GM12892 (cell line): ENCODE results near the gene GNB1.
"Not testable (repeated sequence)": the region's sequence is repeated elsewhere in the genome, so short reads cannot be mapped to it uniquely, and the experiment has no call there.

Source experiments
- DNase-seq: peaks from one replicate; pipeline ENCODE4 v3.0.0; 2011; ENCODE audit not compliant: insufficient read length
- FAIRE-seq: peaks from 2 replicates; lab custom pipeline; 2011; peaks lifted over from hg19 to GRCh38; lab: Jason Lieb, UNC
- POLR2A ChIP-seq: IDR thresholded peaks from 2 replicates; pipeline ENCODE4 v1.6.1; 2011; ENCODE audit warnings: low read depth, low read length, control low read depth
- POLR2AphosphoS5 ChIP-seq: IDR thresholded peaks from 2 replicates; pipeline ENCODE4 v1.6.1; 2011; ENCODE audit warnings: low read depth, low read length, control low read depth
- TAF1 ChIP-seq: IDR thresholded peaks from 2 replicates; pipeline ENCODE4 v1.6.1; 2011; ENCODE audit warnings: low read depth, mild to moderate bottlenecking, control low read depth, low read length, borderline replicate concordance

Gene GNB1

GRCh38 chr1:1892763-1893120, 1.9 kb upstream of the GNB1 start:
- no peak for FAIRE-seq
- DNase-seq: no peak
- TF ChIP-seq TAF1: no peak
- TF ChIP-seq POLR2AphosphoS5: no peak
- no peak for TF ChIP-seq POLR2A

GRCh38 chr1:1892079-1892762, 1.3 kb upstream of the GNB1 start:
- TF ChIP-seq POLR2A (no peak), POLR2AphosphoS5 (no peak), TAF1 (no peak)
- FAIRE-seq: no peak
- no peak for DNase-seq

GRCh38 chr1:1891349-1892078, 627 bp upstream of the GNB1 start:
- FAIRE-seq: peak; percentile 83
- TF ChIP-seq TAF1 (no peak), POLR2AphosphoS5 (no peak), POLR2A (no peak)
- peak; percentile 91 for DNase-seq

GRCh38 chr1:1889847-1890505, 911 bp downstream of the GNB1 start:
- FAIRE-seq (peak; percentile 76), DNase-seq (peak; percentile 62)
- TF ChIP-seq POLR2A: no peak
- TF ChIP-seq TAF1: peak; percentile 34; the same call in 1 of the 2 replicates

- TF ChIP-seq POLR2A (no peak), TAF1 (no peak)
- DNase-seq: no peak
- FAIRE-seq: peak; percentile 14
These were observed 1.7 kb downstream of the GNB1 start for GRCh38 chr1:1889090-1889750.

GRCh38 chr1:1883890-1884289, 7.0 kb downstream of the GNB1 start:
- not testable (repeated sequence) for FAIRE-seq, DNase-seq

GRCh38 chr1:1883092-1883873, 7.6 kb downstream of the GNB1 start:
- no peak for DNase-seq
- no peak for FAIRE-seq
- TF ChIP-seq POLR2A (no peak), POLR2AphosphoS5 (0 out of 2 replicates have a peak, but pooled peaks have one; percentile 29), TAF1 (no peak)

- DNase-seq (no peak), FAIRE-seq (no peak)
- TF ChIP-seq POLR2A (0 out of 2 replicates have a peak, but pooled peaks have one; percentile 27), TAF1 (no peak), POLR2AphosphoS5 (no peak)
These were observed 9.2 kb downstream of the GNB1 start for GRCh38 chr1:1881727-1882126.

- FAIRE-seq: no peak
- TF ChIP-seq POLR2AphosphoS5: peak; percentile 76
- TF ChIP-seq TAF1: no peak
- 0 out of 2 replicates have a peak, but pooled peaks have one; percentile 44 for TF ChIP-seq POLR2A
- DNase-seq: no peak
These were observed 10.1 kb downstream of the GNB1 start for GRCh38 chr1:1880617-1881312.

- TF ChIP-seq POLR2AphosphoS5: no peak
- TF ChIP-seq TAF1: no peak
- TF ChIP-seq POLR2A: no peak
- FAIRE-seq: no peak
These were observed 10.9 kb downstream of the GNB1 start for GRCh38 chr1:1879942-1880341.

More at GRCh38 chr1:1879942-1880341, 10.9 kb downstream of the GNB1 start:
- DNase-seq: no peak
